ENCODE measurements around the gene FCHSD2.

Gene FCHSD2

GRCh38 chr11:72970557-72971118 lies 171.5 kb downstream of the FCHSD2 start:
- DNase-seq (ENCODE audit: low read depth in 2 of 2): no peak

GRCh38 chr11:72969894-72970335 lies 172.2 kb downstream of the FCHSD2 start:
- DNase-seq (ENCODE audit: low read depth in 2 of 2): no peak

DNA sequence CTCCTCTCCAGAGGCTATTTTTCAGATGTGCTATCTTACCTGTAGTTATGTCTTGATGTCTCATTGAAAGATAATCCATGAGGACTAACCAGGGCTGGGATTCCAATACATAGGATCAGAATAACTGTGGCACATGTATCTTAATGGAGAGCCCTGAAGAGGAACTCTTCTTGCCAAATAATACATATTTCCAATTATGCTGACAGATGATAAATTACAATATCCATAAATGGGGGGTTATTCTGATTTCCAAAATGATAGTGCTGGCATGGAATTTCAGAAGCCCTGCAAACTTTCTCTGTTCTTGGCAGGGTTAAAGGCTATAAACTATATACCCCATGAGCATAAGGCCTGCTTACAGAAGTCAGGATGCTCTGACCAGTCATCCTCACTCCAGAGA lies 173.7 kb downstream of the FCHSD2 start:
- no peak for DNase-seq (ENCODE audit: low read depth in 2 of 2)

GRCh38 chr11:72965672-72966071 lies 176.4 kb downstream of the FCHSD2 start:
- no peak for DNase-seq (ENCODE audit: low read depth in 2 of 2)

GRCh38 chr11:72962717-72963116 lies 179.4 kb downstream of the FCHSD2 start:
- no peak for DNase-seq (ENCODE audit: low read depth in 2 of 2)

- no peak for DNase-seq (ENCODE audit: low read depth in 2 of 2)
Measured at GRCh38 chr11:72962084-72962483, 180.0 kb downstream of the FCHSD2 start.

DNA sequence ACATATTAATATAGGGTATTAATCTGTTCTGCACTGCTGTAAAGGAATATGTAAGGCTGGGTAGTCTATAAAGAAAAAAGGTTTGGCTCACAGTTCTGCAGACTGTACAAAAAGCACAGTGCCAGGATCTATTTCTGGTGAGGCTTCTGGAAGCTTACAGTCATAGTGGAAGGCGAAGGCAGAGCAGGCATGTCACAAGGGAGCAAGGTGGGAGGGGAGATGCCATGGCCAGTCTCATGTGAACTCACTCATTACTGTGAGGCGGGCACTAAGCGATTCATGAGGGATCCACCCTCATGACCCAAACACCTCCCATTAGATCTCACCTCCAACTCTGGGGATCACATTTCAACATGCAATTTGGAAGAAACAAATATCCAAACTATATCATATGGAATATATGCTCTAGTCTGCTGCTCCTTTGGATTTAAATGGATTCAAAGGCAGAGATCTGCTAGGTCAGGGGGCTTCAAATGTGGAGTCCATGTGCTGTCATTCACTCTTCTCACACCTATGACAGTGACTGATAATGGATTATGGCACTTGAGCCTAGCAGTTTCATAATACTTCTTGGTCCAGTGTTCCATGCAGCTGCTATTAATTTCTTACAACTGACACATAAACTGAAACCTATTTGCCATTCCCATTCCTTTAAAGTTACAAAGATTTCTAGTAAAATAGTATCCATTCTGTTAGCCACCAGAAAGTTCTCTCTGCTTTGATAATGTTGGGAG lies 182.0 kb downstream of the FCHSD2 start:
- no peak for DNase-seq (ENCODE audit: low read depth in 2 of 2)

DNA sequence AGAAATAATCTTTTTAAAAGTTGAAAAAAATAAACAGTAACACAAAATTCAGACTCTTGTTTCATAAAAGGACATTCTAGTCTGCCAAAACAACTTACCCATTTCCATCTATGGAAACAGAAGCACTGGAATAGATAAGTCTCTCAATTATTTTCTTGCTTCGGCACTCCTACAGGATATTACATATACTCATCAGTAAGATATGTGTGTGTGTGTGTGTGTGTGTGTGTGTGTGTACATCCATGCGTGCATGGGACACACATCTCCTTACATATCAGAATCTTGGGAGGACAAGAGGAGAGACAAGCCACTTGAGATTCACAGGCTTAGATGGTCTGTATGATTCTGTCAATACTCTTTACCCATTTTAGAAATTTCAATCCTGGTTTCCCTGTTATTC lies 183.3 kb downstream of the FCHSD2 start:
- no peak for DNase-seq (ENCODE audit: low read depth in 2 of 2)

- DNase-seq (ENCODE audit: low read depth in 2 of 2): no peak
Measured at GRCh38 chr11:72955466-72955865, 186.7 kb downstream of the FCHSD2 start.

DNA sequence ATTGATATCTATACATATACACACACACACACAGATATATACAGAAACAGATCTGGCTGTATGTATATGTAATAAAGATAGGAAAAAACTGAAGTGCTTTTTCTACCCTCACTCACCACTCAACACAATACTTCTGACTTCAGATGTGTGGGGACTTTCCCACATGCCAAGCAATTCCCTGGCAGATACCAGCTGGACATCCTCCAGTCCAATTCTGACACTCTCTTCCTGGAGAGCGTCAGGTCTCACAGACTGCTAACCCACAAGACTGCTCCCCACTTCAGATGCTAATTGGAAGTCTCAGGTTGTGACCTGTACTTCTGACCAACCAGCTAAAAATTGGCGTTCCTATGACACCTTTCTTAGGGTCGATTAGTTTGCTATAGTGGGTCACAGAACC lies 187.3 kb downstream of the FCHSD2 start:
- DNase-seq (ENCODE audit: low read depth in 2 of 2): no peak

GRCh38 chr11:72953637-72954036 lies 188.5 kb downstream of the FCHSD2 start:
- no peak for DNase-seq (ENCODE audit: low read depth in 2 of 2)

DNA sequence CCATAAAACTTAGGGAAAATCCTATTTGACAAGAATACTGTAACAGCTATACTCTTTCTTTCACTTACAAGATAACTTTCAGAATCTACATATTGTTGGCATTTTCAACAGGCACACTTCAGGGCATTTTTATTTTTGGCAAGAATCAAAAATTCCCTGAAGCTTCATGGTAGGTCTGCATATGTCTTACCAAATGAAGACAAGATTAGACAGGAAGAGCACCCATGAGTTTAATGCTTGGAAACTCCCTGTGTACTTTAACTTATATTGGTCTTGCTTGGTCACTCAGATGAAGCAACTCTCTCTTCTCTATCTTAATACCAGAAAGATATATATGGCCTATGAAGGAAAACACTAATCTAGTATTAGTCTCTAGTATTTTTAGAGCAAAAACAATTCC lies 190.2 kb downstream of the FCHSD2 start:
- DNase-seq (ENCODE audit: low read depth in 2 of 2): no peak

DNA sequence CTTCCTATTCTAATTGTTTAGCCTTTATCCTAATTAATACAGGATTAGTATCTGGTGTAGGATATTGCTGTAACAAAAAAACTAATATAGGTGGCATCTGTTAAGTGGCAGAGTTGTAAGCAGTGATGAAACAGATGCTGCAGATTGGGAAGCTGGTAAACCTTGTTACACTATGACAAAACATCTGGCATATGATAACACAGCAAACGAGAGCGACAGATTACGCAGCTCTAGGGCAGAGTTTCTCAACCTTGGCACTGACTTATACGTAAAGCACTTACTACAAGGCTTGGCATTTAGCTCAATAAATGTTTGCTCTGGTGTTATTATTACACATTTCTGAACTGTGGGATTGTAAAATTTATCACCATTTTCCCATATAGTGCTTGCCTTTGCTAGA lies 190.9 kb downstream of the FCHSD2 start:
- no peak for DNase-seq (ENCODE audit: low read depth in 2 of 2)

- DNase-seq (ENCODE audit: low read depth in 2 of 2): no peak
Measured at GRCh38 chr11:72950685-72951084, 191.4 kb downstream of the FCHSD2 start.

GRCh38 chr11:72947229-72947628 lies 194.9 kb downstream of the FCHSD2 start:
- no peak for DNase-seq (ENCODE audit: low read depth in 2 of 2)

DNA sequence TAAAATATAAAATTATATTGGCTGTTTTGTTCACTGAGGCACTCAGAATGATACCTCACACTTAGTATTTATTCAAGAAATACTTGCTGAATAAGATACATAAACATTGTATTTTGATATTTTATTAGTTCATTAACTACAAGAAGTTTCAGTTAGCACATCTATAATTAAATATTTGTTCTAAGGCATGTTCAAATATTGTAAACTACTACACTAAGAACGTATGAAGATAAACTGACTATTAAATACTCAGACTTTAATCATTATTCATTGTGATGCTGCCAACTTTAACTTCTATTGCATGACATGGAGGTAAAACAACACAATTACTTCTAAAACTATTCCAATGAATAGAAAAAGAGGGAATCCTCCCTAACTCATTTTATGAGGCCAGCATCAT lies 198.5 kb downstream of the FCHSD2 start:
- DNase-seq (ENCODE audit: low read depth in 2 of 2): no peak

DNA sequence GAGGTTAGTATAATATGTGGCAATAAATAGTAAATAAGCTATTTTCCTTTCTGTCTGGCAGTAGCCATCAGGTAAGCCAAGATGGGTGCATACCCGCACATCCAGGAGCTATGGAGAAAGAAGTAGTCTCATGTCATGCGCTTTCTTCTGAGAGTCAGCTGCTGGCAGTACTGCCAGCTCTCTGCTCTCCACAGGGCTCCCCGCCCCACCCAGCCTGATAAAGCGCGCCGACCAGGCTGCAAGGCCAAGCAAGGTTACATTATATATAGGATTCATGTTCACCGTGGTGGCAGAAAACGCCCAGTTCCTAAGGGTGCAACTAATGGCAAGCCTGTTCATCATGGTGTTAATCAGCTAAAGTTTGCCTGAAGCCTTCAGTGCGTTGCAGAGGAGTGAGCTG lies 201.7 kb downstream of the FCHSD2 start:
- DNase-seq (ENCODE audit: low read depth in 2 of 2): no peak

DNA sequence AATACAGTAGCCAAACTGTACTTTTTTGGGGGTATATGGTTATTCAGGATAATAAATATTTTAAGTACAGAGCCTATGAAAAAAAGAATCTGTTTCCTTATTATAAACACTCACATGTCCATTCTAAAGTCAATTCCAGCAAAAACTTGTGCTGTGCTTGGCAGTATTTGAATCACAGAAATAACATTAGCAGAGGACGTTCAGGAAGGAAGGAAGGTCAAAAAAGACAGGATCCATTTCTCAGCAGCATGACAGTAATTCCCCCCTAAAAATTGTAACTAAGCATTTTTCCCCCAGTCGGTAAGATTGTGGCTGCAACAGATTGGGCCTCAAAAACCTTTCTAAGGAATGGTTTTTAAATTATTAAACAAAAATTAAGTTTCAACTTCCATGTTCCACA lies 203.1 kb downstream of the FCHSD2 start:
- no peak for DNase-seq (ENCODE audit: low read depth in 2 of 2)

GRCh38 chr11:72937439-72937838 lies 204.7 kb downstream of the FCHSD2 start:
- DNase-seq (ENCODE audit: low read depth in 2 of 2): no peak

DNA sequence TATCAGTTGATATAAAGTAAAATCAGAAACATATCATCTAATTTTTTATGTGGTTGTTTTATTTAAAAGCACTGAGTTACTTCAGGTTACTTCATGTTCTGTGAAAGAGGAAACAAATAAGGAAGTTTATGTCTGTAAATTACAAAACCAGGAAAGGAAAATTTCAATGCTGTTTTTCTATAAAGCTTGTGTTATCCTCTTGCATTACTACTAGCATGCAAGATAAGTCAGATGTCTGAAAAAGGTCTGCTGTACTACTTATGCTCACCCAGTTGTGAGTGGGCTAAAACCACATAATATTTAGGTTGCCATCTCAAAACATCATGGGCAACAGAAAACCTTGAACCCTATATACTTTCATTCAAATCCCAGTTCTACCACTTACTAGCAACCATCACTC lies 206.4 kb downstream of the FCHSD2 start:
- no peak for DNase-seq (ENCODE audit: low read depth in 2 of 2)

GRCh38 chr11:72932132-72932570 lies 210.0 kb downstream of the FCHSD2 start:
- no peak for DNase-seq (ENCODE audit: low read depth in 2 of 2)

GRCh38 chr11:72930008-72930407 lies 212.1 kb downstream of the FCHSD2 start:
- no peak for DNase-seq (ENCODE audit: low read depth in 2 of 2)

DNA sequence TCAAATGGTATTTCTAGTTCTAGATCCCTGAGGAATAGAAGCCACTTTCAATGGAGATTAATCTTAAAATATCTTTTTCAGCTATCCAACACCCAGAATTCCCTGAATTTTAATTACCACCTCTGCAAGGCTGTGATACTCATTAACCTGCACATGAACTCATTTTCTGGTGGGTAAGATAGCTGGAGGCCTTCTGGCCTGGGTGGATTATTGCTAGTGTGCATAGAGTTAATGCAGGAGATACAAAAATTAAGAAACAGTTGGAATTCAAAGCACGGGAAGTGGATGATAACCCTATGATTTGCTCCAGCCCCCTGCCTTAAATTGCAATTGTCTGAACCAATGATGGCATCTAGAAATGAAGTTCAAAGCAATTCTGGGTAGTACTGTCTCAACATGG lies 212.9 kb downstream of the FCHSD2 start:
- no peak for DNase-seq (ENCODE audit: low read depth in 2 of 2)

GRCh38 chr11:72927380-72927779 lies 214.7 kb downstream of the FCHSD2 start:
- DNase-seq (ENCODE audit: low read depth in 2 of 2): no peak

Measured in stimulated activated CD8-positive, alpha-beta memory T cell treated with anti-CD3 and anti-CD28 coated beads, Interleukin-15, amount 100 ng/mL, for 4 hours (primary cell).